Adrenal gland (tissue), 5 donors: ENCODE data around the gene FXYD5.

Experiments used
- CTCF ChIP-seq, 6 experiments: fragments of 450-650 bp in 4 of 6; fragments of 200-600 bp in 2 of 6; sonication (generic) in 1 of 6; IDR thresholded peaks; 1 replicate in 5 of 6; 2 replicates in 1 of 6; pipeline versions ENCODE4 v1.5.1 to v1.8.0; 2016 to 2021; ENCODE audit warnings: antibody characterized with exemption in 6 of 6, mild to moderate bottlenecking in 2 of 6, moderate library complexity in 1 of 6
- POLR2A ChIP-seq, 2 donors: fragments of 450-650 bp; IDR thresholded peaks; one replicate each; pipeline ENCODE4 v1.6.1; 2017; ENCODE audit warnings: antibody characterized with exemption in 2 of 2, mild to moderate bottlenecking in 2 of 2, moderate library complexity in 1 of 2
- donor health status: DM: no; HTN: no; CAD: no.

GRCh38 chr19:35153701-35154524, 622 bp upstream of the FXYD5 start:
- TF ChIP-seq CTCF (IDR thresholded peaks at IDR 0.05) (peak in 5 of 6 experiments; percentile 21 to 58 (median 36)), POLR2A (IDR thresholded peaks at IDR 0.05) (no peak)
